ENCODE data around the gene SOX8. TPM values are rescaled to one million over a fixed set of nuclear protein-coding genes. Genes with fewer than 3 reads are reported as not detected.

The SOX8 gene
- total and polyA plus RNA-seq, 4 donors: 0.33 to 4.0 (median 0.39) TPM

DNA sequence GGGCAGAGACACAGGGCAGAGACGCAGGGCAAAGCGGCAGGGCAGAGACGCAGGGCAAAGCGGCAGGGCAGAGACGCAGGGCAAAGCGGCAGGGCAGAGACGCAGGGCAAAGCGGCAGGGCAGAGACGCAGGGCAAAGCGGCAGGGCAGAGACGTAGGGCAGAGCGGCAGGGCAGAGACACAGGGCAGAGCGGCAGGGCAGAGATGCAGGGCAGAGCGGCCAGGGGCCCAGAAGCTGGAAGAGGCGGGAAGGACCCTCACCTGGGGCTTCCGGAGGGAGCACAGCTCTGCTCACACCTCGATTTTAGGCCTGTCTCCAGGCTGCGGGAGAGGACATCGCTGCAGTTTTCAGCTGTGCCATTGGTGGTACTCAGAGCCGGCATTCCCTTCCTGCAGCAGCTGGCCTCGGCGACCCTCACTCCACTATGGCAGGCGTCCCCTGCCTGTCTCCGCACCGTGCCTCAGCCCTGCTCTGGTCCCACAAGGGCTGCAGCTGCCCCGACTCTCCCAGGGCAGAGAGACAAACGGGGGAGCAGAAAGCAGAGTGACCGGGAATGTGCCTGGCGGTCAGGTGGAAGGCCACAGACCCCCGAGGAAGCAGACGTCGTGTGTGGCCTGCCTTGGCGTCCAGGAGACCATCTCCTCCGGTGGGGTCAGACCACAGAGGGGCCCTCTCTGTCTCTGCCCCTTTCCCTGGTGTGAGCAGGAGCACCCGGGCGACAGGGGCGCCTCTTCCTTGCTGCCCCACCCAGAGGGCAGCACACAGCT is 29.9 kb downstream of the SOX8 start:
- DNase-seq: no peak
- Histone ChIP-seq H3K9ac (ENCODE audit: insufficient read depth in 1 of 2, low read length in 2 of 2) (no peak overlapping the region), H3K27me3 (ENCODE audit: control insufficient read depth in 3 of 3, insufficient read depth in 3 of 3, low read length in 2 of 3) (no peaks in the 10 kb centered on the region), H3K27ac (ENCODE audit: low read depth in 1 of 2, low read length in 1 of 2) (no peak overlapping the region), H3K36me3 (ENCODE audit: control insufficient read depth in 4 of 4, insufficient read depth in 4 of 4, low read length in 4 of 4) (no peaks in the 10 kb centered on the region), H3K4me3 (no peak overlapping the region), H3K9me3 (ENCODE audit: control insufficient read depth in 4 of 4, insufficient read depth in 3 of 4, low read length in 3 of 4) (peaks cover 0 to 1% (median 0%) of the 10 kb centered on the region in 4 donors), H3K4me1 (ENCODE audit: control insufficient read depth in 5 of 5, insufficient read depth in 5 of 5, low read length in 5 of 5) (peaks cover 0 to 19% (median 0%) of the 10 kb centered on the region in 5 donors)
- TF ChIP-seq CTCF (IDR thresholded peaks at IDR 0.05; ENCODE audit: control extremely low read depth, extremely low read depth): no peak
- ATAC-seq (ENCODE audit: insufficient read depth, low FRiP score): no peak
- WGBS, 2 donors: 77 to 86% methylated on average over 31 to 37 of the region's 37 CpGs

DNA sequence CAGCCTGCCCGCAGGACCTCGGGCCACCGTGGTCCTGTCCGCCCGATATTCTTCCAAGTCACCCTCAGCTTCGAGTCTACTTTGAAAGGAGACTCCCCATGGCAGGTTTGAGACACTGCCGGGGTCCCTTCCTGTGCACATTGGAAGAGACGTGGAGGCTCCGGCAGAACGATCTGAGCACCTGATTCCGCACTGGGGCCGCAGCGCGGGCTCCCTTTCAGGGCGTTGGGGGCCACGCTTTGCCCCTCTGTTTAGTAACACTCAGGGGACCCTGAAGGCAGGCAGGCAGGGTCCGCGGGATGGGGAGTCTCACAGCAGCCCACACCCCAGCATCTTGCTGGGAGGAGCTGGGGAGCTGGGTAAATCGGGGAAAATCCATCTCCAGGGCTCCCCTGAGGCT is 30.6 kb downstream of the SOX8 start:
- no peaks in the 10 kb centered on the region for H3K27me3 ChIP-seq (ENCODE audit: control insufficient read depth in 3 of 3, insufficient read depth in 3 of 3, low read length in 2 of 3)
- no peak overlapping the region for H3K27ac ChIP-seq (ENCODE audit: low read depth in 1 of 2, low read length in 1 of 2)
- 87 to 92% methylated on average over 19 of the region's 19 CpGs for WGBS, 2 donors
- ATAC-seq (ENCODE audit: insufficient read depth, low FRiP score) (no peak), DNase-seq (no peak)
- peaks cover 0 to 1% (median 0%) of the 10 kb centered on the region in 4 donors for H3K9me3 ChIP-seq (ENCODE audit: control insufficient read depth in 4 of 4, insufficient read depth in 3 of 4, low read length in 3 of 4)
- no peak overlapping the region for H3K9ac ChIP-seq (ENCODE audit: insufficient read depth in 1 of 2, low read length in 2 of 2)
- TF ChIP-seq CTCF (IDR thresholded peaks at IDR 0.05; ENCODE audit: control extremely low read depth, extremely low read depth): no peak
- H3K4me3 ChIP-seq: no peak overlapping the region
- H3K36me3 ChIP-seq (ENCODE audit: control insufficient read depth in 4 of 4, insufficient read depth in 4 of 4, low read length in 4 of 4): no peaks in the 10 kb centered on the region
- peaks cover 0 to 19% (median 0%) of the 10 kb centered on the region in 5 donors for H3K4me1 ChIP-seq (ENCODE audit: control insufficient read depth in 5 of 5, insufficient read depth in 5 of 5, low read length in 5 of 5)

GRCh38 chr16:1012722-1013592 is 31.4 kb downstream of the SOX8 start:
- Histone ChIP-seq H3K4me1 (ENCODE audit: control insufficient read depth in 5 of 5, insufficient read depth in 5 of 5, low read length in 5 of 5) (peaks cover 0 to 19% (median 0%) of the 10 kb centered on the region in 5 donors), H3K4me3 (no peak overlapping the region), H3K9ac (ENCODE audit: insufficient read depth in 1 of 2, low read length in 2 of 2) (no peak overlapping the region), H3K27ac (ENCODE audit: low read depth in 1 of 2, low read length in 1 of 2) (no peak overlapping the region), H3K27me3 (ENCODE audit: control insufficient read depth in 3 of 3, insufficient read depth in 3 of 3, low read length in 2 of 3) (no peaks in the 10 kb centered on the region), H3K9me3 (ENCODE audit: control insufficient read depth in 4 of 4, insufficient read depth in 3 of 4, low read length in 3 of 4) (peaks cover 0 to 1% (median 0%) of the 10 kb centered on the region in 4 donors), H3K36me3 (ENCODE audit: control insufficient read depth in 4 of 4, insufficient read depth in 4 of 4, low read length in 4 of 4) (no peaks in the 10 kb centered on the region)
- TF ChIP-seq CTCF (IDR thresholded peaks at IDR 0.05; ENCODE audit: control extremely low read depth, extremely low read depth): no peak
- ATAC-seq (ENCODE audit: insufficient read depth, low FRiP score): no peak
- 81 to 88% methylated on average over 25 to 28 of the region's 28 CpGs for WGBS, 2 donors
- DNase-seq: no peak
